Measurements from ENCODE around the gene EIF1AD. TPM values are rescaled to one million over a fixed set of nuclear protein-coding genes. Genes with fewer than 3 reads are reported as not detected.
"Not testable (repeated sequence)": the region's sequence is repeated elsewhere in the genome, so short reads cannot be mapped to it uniquely, and the experiment has no call there.

EIF1AD gene, protein sequence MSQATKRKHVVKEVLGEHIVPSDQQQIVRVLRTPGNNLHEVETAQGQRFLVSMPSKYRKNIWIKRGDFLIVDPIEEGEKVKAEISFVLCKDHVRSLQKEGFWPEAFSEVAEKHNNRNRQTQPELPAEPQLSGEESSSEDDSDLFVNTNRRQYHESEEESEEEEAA
- total RNA-seq: 27.1 and 42.8 TPM in 2 replicates

- DNase-seq (ENCODE audit: extremely low read depth, low read depth, low spot score): peak; percentile 91
These were observed at the start of gene EIF1AD, which contains the start of gene BANF1 for GRCh38 chr11:66001942-66002647. TSS of gene EIF1AD (minus strand) at chr11:66002157. CDS start at chr11:66000389, 1,768 bp downstream. TSS of gene BANF1 (plus strand) at chr11:66002503. CDS start at chr11:66003251, 748 bp downstream.

DNA sequence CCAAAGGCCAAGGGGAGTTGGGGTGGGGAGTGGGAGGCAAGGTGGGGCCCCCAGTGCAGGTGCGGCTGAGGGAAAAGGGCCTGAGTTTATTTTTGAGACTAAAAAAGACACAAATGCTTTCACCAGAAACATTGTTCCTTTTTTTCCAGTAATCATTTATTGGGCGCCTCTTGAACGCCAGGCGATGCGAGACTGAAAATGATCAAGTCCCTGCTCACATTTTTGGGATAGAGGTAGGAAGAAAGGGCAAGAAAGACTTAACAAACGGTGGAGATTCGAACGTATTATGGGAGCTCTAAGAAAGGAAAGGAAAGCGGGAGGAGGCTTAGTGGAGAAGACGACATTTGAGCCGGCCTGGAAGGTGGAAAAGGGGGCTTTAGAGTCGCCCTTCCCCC is 49.4 kb upstream of the EIF1AD start:
- no peak for DNase-seq (ENCODE audit: extremely low read depth, low read depth, low spot score)

- no peak for DNase-seq (ENCODE audit: extremely low read depth, low read depth, low spot score)
These were observed 48.7 kb upstream of the EIF1AD start for GRCh38 chr11:66050581-66051231.

- no peak for DNase-seq (ENCODE audit: extremely low read depth, low read depth, low spot score)
These were observed 46.8 kb upstream of the EIF1AD start, which contains the start of gene GAL3ST3 for GRCh38 chr11:66048547-66049323. TSS of gene GAL3ST3 (minus strand) at chr11:66049161. CDS start at chr11:66045415, 3,746 bp downstream.

- DNase-seq (ENCODE audit: extremely low read depth, low read depth, low spot score): no peak
These were observed 45.8 kb upstream of the EIF1AD start for GRCh38 chr11:66047541-66048365.

DNA sequence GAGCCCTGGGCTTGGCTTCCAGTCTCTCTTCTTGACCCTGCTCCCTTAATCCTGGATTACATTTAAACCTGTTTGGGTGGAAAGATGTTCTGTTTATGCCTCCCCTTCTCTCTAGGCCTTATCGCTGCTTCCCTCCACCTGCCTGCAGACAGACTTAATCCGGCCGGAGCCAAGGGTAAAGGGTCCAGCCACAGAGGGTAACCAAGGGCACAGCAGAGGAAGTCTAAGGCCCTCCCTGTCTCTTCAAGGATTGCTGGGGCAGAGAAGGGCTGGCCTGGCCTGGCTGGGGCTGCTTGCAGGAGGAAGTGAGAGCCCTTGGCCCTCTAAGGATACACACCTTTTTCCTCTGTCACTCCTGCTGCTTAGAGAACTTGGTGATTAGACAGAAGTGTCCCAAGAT is 44.9 kb upstream of the EIF1AD start:
- no peak for DNase-seq (ENCODE audit: extremely low read depth, low read depth, low spot score)

DNA sequence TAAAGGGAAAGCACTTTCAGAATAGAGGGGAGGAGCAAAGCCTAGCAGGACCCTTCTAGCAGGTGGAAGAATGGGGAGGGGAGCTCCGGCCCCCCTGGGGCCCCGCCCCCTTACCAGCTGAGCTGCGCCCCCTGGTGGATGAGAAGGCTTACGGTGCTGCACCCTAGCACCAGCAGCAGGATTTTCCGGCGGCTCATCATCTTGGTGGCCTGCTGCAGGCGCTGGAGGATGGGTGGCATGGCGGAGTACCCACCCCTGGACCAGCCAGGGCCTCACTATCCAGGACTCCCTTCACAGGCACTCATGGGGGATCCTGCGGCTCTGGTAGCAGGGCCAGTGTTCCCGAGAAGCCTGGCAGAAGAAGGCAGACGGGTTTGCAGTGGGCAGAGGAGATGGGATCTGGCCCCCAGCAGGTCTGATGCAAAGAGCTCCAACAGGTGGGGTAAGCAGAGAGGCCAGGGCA is 43.3 kb upstream of the EIF1AD start:
- no peak for DNase-seq (ENCODE audit: extremely low read depth, low read depth, low spot score)

DNA sequence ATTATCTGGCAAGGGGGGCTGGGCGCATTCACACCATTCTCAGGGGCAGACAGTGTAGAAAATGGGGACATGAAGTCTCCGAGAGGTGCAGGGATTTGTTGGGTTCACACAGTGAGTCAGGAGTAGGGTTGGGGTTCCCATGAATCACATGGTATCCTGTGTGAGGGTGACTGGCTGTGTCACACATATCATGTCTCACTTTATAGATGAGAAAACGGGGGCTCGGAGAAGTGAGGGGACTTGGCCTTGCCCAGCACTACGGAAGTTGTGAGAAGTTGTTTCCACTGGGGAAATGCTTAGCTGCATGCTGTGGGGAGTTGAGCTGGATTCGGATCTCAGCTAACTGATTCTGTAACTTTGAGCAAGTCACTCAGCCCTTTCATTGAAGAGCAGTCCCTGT is 42.8 kb upstream of the EIF1AD start:
- no peak for DNase-seq (ENCODE audit: extremely low read depth, low read depth, low spot score)

- DNase-seq (ENCODE audit: extremely low read depth, low read depth, low spot score): no peak
These were observed 41.3 kb upstream of the EIF1AD start for GRCh38 chr11:66042996-66043906.

- no peak for DNase-seq (ENCODE audit: extremely low read depth, low read depth, low spot score)
These were observed 40.5 kb upstream of the EIF1AD start for GRCh38 chr11:66042227-66042995.

GRCh38 chr11:66039765-66040164 is 37.8 kb upstream of the EIF1AD start:
- no peak for DNase-seq (ENCODE audit: extremely low read depth, low read depth, low spot score)

DNA sequence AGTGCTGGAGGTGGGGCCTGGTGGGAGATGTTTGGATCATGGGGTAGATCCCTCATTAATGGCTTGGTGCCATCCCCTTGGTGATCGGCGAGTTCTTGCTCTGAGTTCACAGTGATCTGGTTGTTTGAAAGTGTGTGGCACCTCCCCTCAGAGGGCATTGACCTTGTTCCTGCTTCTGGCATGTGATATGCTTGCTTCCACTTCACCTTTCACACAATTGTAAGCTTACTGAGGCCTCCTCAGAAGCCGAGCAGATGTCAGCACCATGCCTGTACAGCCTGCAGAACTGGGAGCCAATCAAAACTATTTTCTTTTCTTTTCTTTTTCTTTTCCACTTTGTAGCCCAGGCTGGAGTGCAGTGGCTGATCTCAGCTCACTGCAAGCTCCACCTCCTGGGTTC is 35.4 kb upstream of the EIF1AD start:
- no peak for DNase-seq (ENCODE audit: extremely low read depth, low read depth, low spot score)

DNA sequence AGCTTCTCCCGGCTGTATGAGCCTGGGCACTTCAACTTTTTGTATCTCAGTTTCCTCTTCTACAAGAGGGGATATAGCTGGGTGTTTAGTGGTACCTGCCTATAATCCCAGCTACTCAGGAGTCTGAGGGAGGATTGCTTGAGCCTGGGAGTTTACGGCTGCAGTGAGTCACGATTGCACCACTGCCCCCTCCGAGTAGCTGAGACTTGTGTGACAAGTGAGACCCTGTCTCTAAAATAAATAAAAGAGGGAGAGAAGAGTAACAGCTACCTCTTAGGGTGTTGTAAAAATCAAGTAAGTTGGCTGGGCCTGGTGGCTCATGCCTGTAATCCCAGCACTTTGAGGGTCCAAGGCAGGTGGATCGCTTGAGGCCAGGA is 34.4 kb upstream of the EIF1AD start:
- no peak for DNase-seq (ENCODE audit: extremely low read depth, low read depth, low spot score)

- no peak for DNase-seq (ENCODE audit: extremely low read depth, low read depth, low spot score)
These were observed 33.8 kb upstream of the EIF1AD start for GRCh38 chr11:66035653-66036333.

DNA sequence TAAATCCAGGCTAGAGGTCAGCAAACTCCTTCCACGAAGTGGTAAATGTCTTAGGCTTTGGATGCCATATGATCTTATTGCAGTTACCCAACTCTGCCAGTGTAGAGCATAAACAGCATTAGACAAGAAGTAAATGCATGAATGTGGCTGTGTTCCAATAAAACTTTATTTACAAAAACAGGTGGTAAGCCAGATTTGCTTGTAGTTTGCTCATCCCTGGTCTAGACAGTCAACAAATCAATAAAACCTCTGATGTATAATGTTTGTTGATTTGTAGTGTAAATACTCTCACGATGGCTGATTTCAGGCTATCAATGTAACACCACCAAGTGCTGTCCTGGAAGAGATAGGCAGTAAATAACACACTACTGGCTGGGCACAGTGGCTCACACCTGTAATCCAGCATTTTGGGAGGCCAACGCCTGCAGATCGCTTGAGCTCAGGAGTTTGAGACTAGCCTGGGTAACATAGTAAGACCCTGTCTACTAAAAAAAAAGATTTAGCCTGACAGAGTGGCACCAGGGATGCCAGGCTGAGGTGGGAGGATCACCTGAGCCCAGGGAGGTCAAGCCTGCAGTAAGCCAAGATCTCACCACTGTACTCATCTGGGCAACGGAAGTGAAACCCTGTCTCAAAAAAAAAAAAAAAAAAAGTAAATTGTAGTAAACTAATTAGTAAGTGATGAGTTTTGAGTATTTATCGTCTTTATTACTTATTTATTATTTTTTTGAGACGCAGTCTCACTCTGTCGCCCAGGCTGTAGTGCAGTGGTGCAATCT is 31.2 kb upstream of the EIF1AD start:
- DNase-seq (ENCODE audit: extremely low read depth, low read depth, low spot score): no peak

DNA sequence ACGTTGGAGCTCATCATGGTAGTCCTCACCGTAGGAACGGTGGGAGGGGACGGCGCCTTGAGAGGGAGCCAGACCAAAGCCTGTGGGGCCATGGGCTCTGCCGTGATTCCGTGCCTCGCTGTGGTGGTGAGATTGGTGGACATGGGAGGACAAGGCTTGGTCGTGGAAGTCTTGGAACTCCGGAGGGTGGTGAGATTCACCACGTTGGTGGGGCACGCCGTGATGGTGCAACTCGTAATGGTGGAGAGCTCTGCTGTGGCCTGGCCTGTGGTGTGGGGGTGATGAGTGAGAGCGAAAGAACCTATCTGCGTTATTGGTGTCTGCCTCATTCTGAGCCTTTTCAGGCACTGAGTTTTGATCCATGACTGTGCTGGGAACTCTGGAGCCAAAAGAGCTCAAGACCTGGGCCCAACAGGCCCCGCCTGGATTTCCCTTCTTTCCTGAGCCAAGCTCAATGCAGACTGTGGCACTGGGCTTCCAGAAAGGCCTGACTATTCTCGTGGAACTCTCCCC is 24.1 kb upstream of the EIF1AD start, which contains the start of gene CATSPER1:
Gene CATSPER1 (minus strand): TSS at position 463 of the 513 bp plus-strand sequence. CDS start 100 bp downstream, at position 363.
- no peak for DNase-seq (ENCODE audit: extremely low read depth, low read depth, low spot score)

DNA sequence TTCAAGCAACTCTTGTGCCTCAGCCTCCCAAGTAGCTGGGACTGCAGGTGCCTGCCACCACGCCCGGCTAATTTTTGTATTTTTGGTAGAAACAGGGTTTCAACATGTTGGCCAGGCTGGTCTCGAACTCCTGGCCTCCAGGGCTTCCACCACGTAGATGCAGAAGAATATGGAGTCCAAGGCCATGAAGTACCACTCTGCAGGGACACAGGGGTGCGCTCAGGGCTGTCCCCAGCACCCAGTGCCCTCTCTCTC is 21.2 kb upstream of the EIF1AD start:
- not testable (repeated sequence) for DNase-seq (ENCODE audit: extremely low read depth, low read depth, low spot score)

Measured in glomerular endothelial cell (primary cell).